Measurements from ENCODE around the gene RASD2. TPM values are rescaled to one million over a fixed set of nuclear protein-coding genes. Genes with fewer than 3 reads are reported as not detected.

The RASD2 gene
- total and polyA plus RNA-seq, 2 donors (not counting 1 experiment from before 2014, with no cell fraction given), result 0.07 TPM; not detected in 1

- CTCF ChIA-PET, result interaction anchor here (1.0 to 6.3 kb wide), 5 partner anchors 148 to 264 kb away, joined by 3 to 136 read pairs (median 5); no protein-coding TSS in a partner anchor
- Histone ChIP-seq H2AFZ (ENCODE audit: insufficient read depth, low read depth, low read length, poor library complexity, severe bottlenecking) (no peak overlapping the region), H3K9me3 (ENCODE audit: control extremely low read depth in 1 of 3, control insufficient read depth in 2 of 3, insufficient read depth in 1 of 3, low read length in 2 of 3) (no peaks in the 10 kb centered on the region), H3K27me3 (replicated peaks in 1 of 4; ENCODE audit: control extremely low read depth in 1 of 4, control insufficient read depth in 3 of 4, insufficient read depth in 4 of 4, low read length in 3 of 4) (no peaks in the 10 kb centered on the region), H3K79me2 (ENCODE audit: control insufficient read depth, insufficient read depth, low read length) (no peaks in the 10 kb centered on the region), H3K4me3 (ENCODE audit: control extremely low read depth in 1 of 5, extremely low read depth in 1 of 5, insufficient read depth in 1 of 5, low read depth in 2 of 5, low read length in 4 of 5) (no peak overlapping the region), H4K20me1 (ENCODE audit: control insufficient read depth, insufficient read depth, low read length, poor library complexity, severe bottlenecking) (no peaks in the 10 kb centered on the region), H3K9ac (ENCODE audit: low read length) (no peak overlapping the region), H3K4me1 (ENCODE audit: control insufficient read depth in 2 of 2, insufficient read depth in 2 of 2, low read length in 2 of 2) (peaks cover 0 to 7% of the 10 kb centered on the region in 2 donors), H3K36me3 (replicated peaks in 1 of 2; ENCODE audit: control extremely low read depth in 1 of 2, control insufficient read depth in 1 of 2, extremely low read depth in 1 of 2, insufficient read depth in 2 of 2, low read length in 1 of 2) (no peaks in the 10 kb centered on the region), H3K4me2 (replicated peaks; ENCODE audit: low read depth, low read length, poor library complexity, severe bottlenecking) (no peak overlapping the region), H3K27ac (ENCODE audit: low read length in 2 of 2) (no peak overlapping the region)
- ATAC-seq (ENCODE audit: low read depth) (no peak), DNase-seq (no peak)
- no peaks in the 10 kb centered on the region for H3K27me3 Mint-ChIP-seq
- no peaks in the 10 kb centered on the region for H3K9me3 Mint-ChIP-seq (ENCODE audit: insufficient read depth)
- no peak overlapping the region for H3K27ac Mint-ChIP-seq
- WGBS (ENCODE audit: insufficient coverage), result 100% methylated on average over 8 of the region's 10 CpGs
- POLR2A ChIA-PET, result no interaction called here
- TF ChIP-seq CTCF (IDR thresholded peaks at IDR 0.05) (no peak), EZH2 (IDR thresholded peaks at IDR 0.05; ENCODE audit: borderline replicate concordance, insufficient read depth, low read depth, low read length, poor library complexity, severe bottlenecking) (no peak)
- H3K4me3 Mint-ChIP-seq, result no peak overlapping the region
- intact Hi-C loops (cut with micrococcal nuclease), result loop anchor here (10.0 kb wide), 1 partner anchor 544 kb away; no protein-coding TSS in a partner anchor
- no peaks in the 10 kb centered on the region for H3K4me1 Mint-ChIP-seq
Measured at GRCh38 chr22:35580351-35581022, 39.9 kb downstream of the RASD2 start.

GRCh38 chr22:35581023-35581413 is 40.4 kb downstream of the RASD2 start:
- no peak overlapping the region for H3K9ac ChIP-seq (ENCODE audit: low read length)
- CTCF ChIA-PET, result interaction anchor here (1.0 to 6.3 kb wide), 6 partner anchors 9 to 544 kb away, joined by 3 to 136 read pairs (median 7); no protein-coding TSS in a partner anchor
- no peak overlapping the region for H3K4me3 ChIP-seq (ENCODE audit: control extremely low read depth in 1 of 5, extremely low read depth in 1 of 5, insufficient read depth in 1 of 5, low read depth in 2 of 5, low read length in 4 of 5)
- 100% methylated on average over 1 of the region's 5 CpGs for WGBS (ENCODE audit: insufficient coverage)
- H3K4me2 ChIP-seq (replicated peaks; ENCODE audit: low read depth, low read length, poor library complexity, severe bottlenecking), result no peak overlapping the region
- Mint-ChIP-seq H3K9me3 (ENCODE audit: insufficient read depth) (no peaks in the 10 kb centered on the region), H3K27me3 (no peaks in the 10 kb centered on the region), H3K27ac (no peak overlapping the region), H3K4me3 (no peak overlapping the region), H3K4me1 (no peaks in the 10 kb centered on the region)
- H3K9me3 ChIP-seq (ENCODE audit: control extremely low read depth in 1 of 3, control insufficient read depth in 2 of 3, insufficient read depth in 1 of 3, low read length in 2 of 3), result no peaks in the 10 kb centered on the region
- H2AFZ ChIP-seq (ENCODE audit: insufficient read depth, low read depth, low read length, poor library complexity, severe bottlenecking), result no peak overlapping the region
- H3K27me3 ChIP-seq (replicated peaks in 1 of 4; ENCODE audit: control extremely low read depth in 1 of 4, control insufficient read depth in 3 of 4, insufficient read depth in 4 of 4, low read length in 3 of 4), result no peaks in the 10 kb centered on the region
- intact Hi-C loops (cut with micrococcal nuclease), result loop anchor here (10.0 kb wide), 1 partner anchor 544 kb away; no protein-coding TSS in a partner anchor
- H4K20me1 ChIP-seq (ENCODE audit: control insufficient read depth, insufficient read depth, low read length, poor library complexity, severe bottlenecking), result no peaks in the 10 kb centered on the region
- no peak for DNase-seq
- no peak for TF ChIP-seq EZH2 (IDR thresholded peaks at IDR 0.05; ENCODE audit: borderline replicate concordance, insufficient read depth, low read depth, low read length, poor library complexity, severe bottlenecking)
- no peak for TF ChIP-seq CTCF (IDR thresholded peaks at IDR 0.05)
- H3K36me3 ChIP-seq (replicated peaks in 1 of 2; ENCODE audit: control extremely low read depth in 1 of 2, control insufficient read depth in 1 of 2, extremely low read depth in 1 of 2, insufficient read depth in 2 of 2, low read length in 1 of 2), result no peaks in the 10 kb centered on the region
- no peak for ATAC-seq (ENCODE audit: low read depth)
- no peak overlapping the region for H3K27ac ChIP-seq (ENCODE audit: low read length in 2 of 2)
- H3K79me2 ChIP-seq (ENCODE audit: control insufficient read depth, insufficient read depth, low read length), result no peaks in the 10 kb centered on the region
- POLR2A ChIA-PET, result no interaction called here
- H3K4me1 ChIP-seq (ENCODE audit: control insufficient read depth in 2 of 2, insufficient read depth in 2 of 2, low read length in 2 of 2), result peaks cover 0 to 7% of the 10 kb centered on the region in 2 donors

All from B cell (primary cell).